Psoas muscle (tissue), 8 donors: ENCODE results near the gene PLAGL2. TPM values are rescaled to one million over a fixed set of nuclear protein-coding genes. Genes with fewer than 3 reads are reported as not detected.

Experiments used
- ATAC-seq, 4 donors: fragments of 200-7000 bp; cut with Tn5 transposase; one replicate each; pipeline ENCODE4 v1.9.1; 2020; ENCODE audit warnings: moderate library complexity in 3 of 4, mild to moderate bottlenecking in 2 of 4
- DNase-seq, 2 donors: peaks; one replicate each; pipeline ENCODE4 v3.0.0-alpha.2; 2020
- H3K27ac ChIP-seq: fragments of 200-600 bp; one replicate; pipeline ENCODE4 v1.8.0; 2022
- H3K27me3 ChIP-seq, 3 donors: fragments of 200-600 bp in 1 of 3; one replicate each; pipeline versions ENCODE4 v1.6.1 to v1.8.0; 2013 to 2022; ENCODE audit warnings: low read length in 2 of 3, mild to moderate bottlenecking in 2 of 3, moderate library complexity in 1 of 3; ENCODE audit not compliant: insufficient read depth in 3 of 3
- H3K36me3 ChIP-seq, 2 donors: fragments of 200-600 bp in 1 of 2; one replicate each; pipeline versions ENCODE4 v1.6.1 to v1.8.0; 2013 to 2022; ENCODE audit warnings: low read depth in 1 of 2, mild to moderate bottlenecking in 1 of 2, moderate library complexity in 1 of 2; ENCODE audit not compliant: insufficient read depth in 1 of 2
- H3K4me1 ChIP-seq: fragments of 200-600 bp; one replicate; pipeline ENCODE4 v1.8.0; 2022
- H3K4me3 ChIP-seq: fragments of 200-600 bp; one replicate; pipeline ENCODE4 v1.8.0; 2022; ENCODE audit warnings: mild to moderate bottlenecking
- H3K9me3 ChIP-seq: fragments of 200-600 bp; one replicate; pipeline ENCODE4 v1.8.0; 2022
- CTCF ChIP-seq: fragments of 200-600 bp; IDR thresholded peaks from one replicate; pipeline ENCODE4 v1.8.0; 2022; ENCODE audit warnings: antibody characterized with exemption
- WGBS, 3 donors: extraction: QIAGEN DNeasy Blood & Tissue Kit; methylation state at CpG; one replicate each; pipeline versions ENCODE4 v1.1.6 to v1.1.7; 2013; 5-methylcytosine and 5-hydroxymethylcytosine counted together
- intact Hi-C, 2 donors: fragments of 100-400 bp; cut with DNase I; formaldehyde crosslinking; loops; one replicate each; pipeline versions ENCODE4 v1.11.0 to v1.14.2; 2022
- polyA plus RNA-seq, 3 donors: library from polyadenylated mRNA; stranded (reverse); fragments of 200-250 nt; gene quantifications; one replicate each; pipeline ENCODE4 v1.2.3, GENCODE V29; 2013
- total RNA-seq, 4 donors: library from RNA; stranded (reverse); fragmentation: NEBNext Ultra II Directional in 2 of 4; extraction: Animal tissue kit (Norgen Biotek cat#: 25700) in 2 of 4; gene quantifications; one replicate each; pipeline versions ENCODE4 v1.2.1 to v1.2.4, GENCODE V29; 2021 to 2023
- donor health status: healthy with polysubstance abuse.
- donor health status: DM: no; HTN: no; CAD: no; lungs with moderate emphysema.
- donor health status: Bipolar disorder and iron deficiency.
- donor health status: healthy.
- donor health status: DM: yes; HTN: yes; CAD: no.
- donor health status: DM: no; HTN: no; CAD: no.
- donor health status: DM: no; HTN: no; CAD: no.
- donor health status: DM: yes; HTN: yes; CAD: no.

Gene PLAGL2
- total and polyA plus RNA-seq, 7 donors, result 1.7 to 9.6 (median 5.2) TPM

- no peak overlapping the region for H3K4me3 ChIP-seq
- intact Hi-C loops, result no loop called here
- H3K9me3 ChIP-seq, result no peaks in the 10 kb centered on the region
- H3K27ac ChIP-seq, result peak overlapping the region; percentile 6
- DNase-seq, result no peak
- H3K36me3 ChIP-seq, result peaks cover 5 to 27% of the 10 kb centered on the region in 2 donors
- ATAC-seq, result no peak
- no peaks in the 10 kb centered on the region for H3K27me3 ChIP-seq
- 65 to 70% (median 70%) methylated on average over 3 of the region's 3 CpGs for WGBS, 3 donors
- H3K4me1 ChIP-seq, result peaks cover 35% of the 10 kb centered on the region
- no peak for TF ChIP-seq CTCF
Observed at GRCh38 chr20:32191422-32191821, 16.1 kb downstream of the PLAGL2 start.

GRCh38 chr20:32190616-32191415 lies 16.7 kb downstream of the PLAGL2 start:
- TF ChIP-seq CTCF, result no peak
- peak in 1 of 4 donors; percentile 18 for ATAC-seq
- Histone ChIP-seq H3K27ac (peak overlapping the region; percentile 6), H3K4me3 (peak overlapping the region; percentile 75), H3K36me3 (peaks cover 4 to 21% of the 10 kb centered on the region in 2 donors), H3K4me1 (peaks cover 33% of the 10 kb centered on the region), H3K9me3 (no peaks in the 10 kb centered on the region), H3K27me3 (no peaks in the 10 kb centered on the region)
- WGBS, 3 donors, result 32 to 42% (median 37%) methylated on average over 14 of the region's 14 CpGs
- no peak for DNase-seq
- intact Hi-C loops, result no loop called here

- Histone ChIP-seq H3K36me3 (peaks cover 0 to 12% of the 10 kb centered on the region in 2 donors), H3K27me3 (no peaks in the 10 kb centered on the region), H3K4me3 (peak overlapping the region; percentile 75), H3K9me3 (no peaks in the 10 kb centered on the region), H3K4me1 (peaks cover 28% of the 10 kb centered on the region), H3K27ac (peak overlapping the region; percentile 62)
- TF ChIP-seq CTCF, result no peak
- ATAC-seq (peak; percentile 44 to 67 (median 56)), DNase-seq (peak; percentile 52 to 73)
- intact Hi-C loops, result no loop called here
- WGBS, 3 donors, result 4 to 6% (median 5%) methylated on average over 69 to 88 of the region's 88 CpGs
Observed at GRCh38 chr20:32189691-32190615, 17.6 kb downstream of the PLAGL2 start.

- no peak for TF ChIP-seq CTCF
- no peaks in the 10 kb centered on the region for H3K9me3 ChIP-seq
- peaks cover 0 to 3% of the 10 kb centered on the region in 2 donors for H3K36me3 ChIP-seq
- no peak for DNase-seq
- no peaks in the 10 kb centered on the region for H3K27me3 ChIP-seq
- intact Hi-C loops, result no loop called here
- H3K4me1 ChIP-seq, result peaks cover 28% of the 10 kb centered on the region
- 90 to 95% (median 90%) methylated on average over 9 of the region's 9 CpGs for WGBS, 3 donors
- no peak overlapping the region for H3K27ac ChIP-seq
- peak overlapping the region; percentile 75 for H3K4me3 ChIP-seq
- ATAC-seq, result peak in 1 of 4 donors; percentile 3
Observed at GRCh38 chr20:32189123-32189410, 18.5 kb downstream of the PLAGL2 start.
